HFFc6 (cell line): ENCODE data around the gene KPNB1. TPM values are rescaled to one million over a fixed set of nuclear protein-coding genes. Genes with fewer than 3 reads are reported as not detected.

Experiments
- DNase-seq: peaks from one replicate; pipeline ENCODE4 v3.0.0-alpha.2; 2018
- H3K27ac Mint-ChIP-seq: 2 replicates; pipeline ENCODE4 v1.8.0; 2020; ENCODE audit warnings: mild to moderate bottlenecking, mixed read lengths
- H3K27me3 Mint-ChIP-seq: 2 replicates; pipeline ENCODE4 v1.8.0; 2021; ENCODE audit warnings: mild to moderate bottlenecking, moderate library complexity, mixed read lengths; ENCODE audit not compliant: insufficient read depth
- H3K36me3 Mint-ChIP-seq: 2 replicates; pipeline ENCODE4 v1.8.0; 2021; ENCODE audit warnings: low read depth, mixed read lengths
- H3K4me1 Mint-ChIP-seq: 2 replicates; pipeline ENCODE4 v1.8.0; 2020; ENCODE audit warnings: low read depth, mixed read lengths
- H3K4me3 Mint-ChIP-seq: 2 replicates; pipeline ENCODE4 v1.8.0; 2020; ENCODE audit warnings: mild to moderate bottlenecking, moderate library complexity, mixed read lengths
- H3K9me3 Mint-ChIP-seq: 2 replicates; pipeline ENCODE4 v1.8.0; 2020; ENCODE audit warnings: mild to moderate bottlenecking, mixed read lengths
- total RNA-seq, 6 experiments: library from RNA; stranded (reverse); fragmentation: NEBNext Ultra II Directional; extraction: Animal tissue kit (Norgen Biotek cat#: 25700); gene quantifications; 2 replicates in 1 of 6; 3 replicates in 5 of 6; pipeline ENCODE4 v1.2.3, GENCODE V29; 2021
- TF ChIP-seq, protein P1 (sequence below): fragments of 200-600 bp; sonication (generic); IDR thresholded peaks from 2 replicates; pipeline ENCODE4 v1.5.0; 2021; ENCODE audit warnings: antibody characterized with exemption, mild to moderate bottlenecking

The KPNB1 gene
- total RNA-seq, 6 experiments from 2014 or later = 439 to 580 (median 549) TPM

DNA sequence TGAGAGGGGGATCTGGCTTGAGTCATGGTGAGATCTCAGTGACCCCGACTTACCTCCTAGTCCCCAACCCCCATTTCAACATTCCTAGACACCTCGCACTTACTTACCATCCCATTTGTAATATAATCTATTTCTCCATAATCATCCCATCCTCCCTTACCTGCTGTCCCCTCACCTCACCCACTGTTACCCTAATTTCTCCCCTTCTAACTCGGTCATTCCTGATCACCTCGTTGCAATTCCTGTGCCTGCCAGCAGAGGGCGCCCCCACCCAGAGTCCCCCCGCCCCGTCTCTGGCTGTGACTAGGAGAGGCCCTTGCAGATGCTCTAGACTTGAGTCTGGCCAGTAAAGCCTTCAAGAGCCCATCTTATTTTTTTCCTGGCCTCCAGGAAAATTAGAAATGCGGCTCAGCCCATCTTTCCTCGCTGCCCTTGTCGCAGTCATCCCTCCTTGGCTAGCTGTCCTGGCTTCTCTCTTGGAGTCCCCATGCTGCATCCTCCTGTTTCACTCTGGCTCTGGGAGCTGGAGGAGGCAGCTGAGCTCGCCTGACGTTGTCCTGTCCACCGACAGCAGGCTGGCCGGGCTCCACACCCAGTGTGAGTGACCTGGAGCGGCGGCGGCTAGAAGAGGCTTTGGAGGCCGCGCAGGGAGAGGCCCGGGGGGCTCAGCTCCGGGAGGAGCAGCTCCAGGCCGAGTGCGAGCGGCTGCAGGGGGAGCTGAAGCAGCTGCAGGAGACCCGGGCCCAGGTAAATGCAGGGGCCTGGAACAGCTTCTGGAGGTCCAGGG is 49.2 kb downstream of the KPNB1 start:
- Mint-ChIP-seq H3K36me3 (peaks cover 4% of the 10 kb centered on the region; the same call in 1 of the 2 replicates), H3K27me3 (peaks cover 9% of the 10 kb centered on the region), H3K4me1 (peaks cover 6% of the 10 kb centered on the region), H3K4me3 (no peak overlapping the region), H3K27ac (no peak overlapping the region), H3K9me3 (no peaks in the 10 kb centered on the region)
- peak; percentile 37 for DNase-seq
- TF ChIP-seq, protein P1, sequence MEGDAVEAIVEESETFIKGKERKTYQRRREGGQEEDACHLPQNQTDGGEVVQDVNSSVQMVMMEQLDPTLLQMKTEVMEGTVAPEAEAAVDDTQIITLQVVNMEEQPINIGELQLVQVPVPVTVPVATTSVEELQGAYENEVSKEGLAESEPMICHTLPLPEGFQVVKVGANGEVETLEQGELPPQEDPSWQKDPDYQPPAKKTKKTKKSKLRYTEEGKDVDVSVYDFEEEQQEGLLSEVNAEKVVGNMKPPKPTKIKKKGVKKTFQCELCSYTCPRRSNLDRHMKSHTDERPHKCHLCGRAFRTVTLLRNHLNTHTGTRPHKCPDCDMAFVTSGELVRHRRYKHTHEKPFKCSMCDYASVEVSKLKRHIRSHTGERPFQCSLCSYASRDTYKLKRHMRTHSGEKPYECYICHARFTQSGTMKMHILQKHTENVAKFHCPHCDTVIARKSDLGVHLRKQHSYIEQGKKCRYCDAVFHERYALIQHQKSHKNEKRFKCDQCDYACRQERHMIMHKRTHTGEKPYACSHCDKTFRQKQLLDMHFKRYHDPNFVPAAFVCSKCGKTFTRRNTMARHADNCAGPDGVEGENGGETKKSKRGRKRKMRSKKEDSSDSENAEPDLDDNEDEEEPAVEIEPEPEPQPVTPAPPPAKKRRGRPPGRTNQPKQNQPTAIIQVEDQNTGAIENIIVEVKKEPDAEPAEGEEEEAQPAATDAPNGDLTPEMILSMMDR = peak; percentile 99

DNA sequence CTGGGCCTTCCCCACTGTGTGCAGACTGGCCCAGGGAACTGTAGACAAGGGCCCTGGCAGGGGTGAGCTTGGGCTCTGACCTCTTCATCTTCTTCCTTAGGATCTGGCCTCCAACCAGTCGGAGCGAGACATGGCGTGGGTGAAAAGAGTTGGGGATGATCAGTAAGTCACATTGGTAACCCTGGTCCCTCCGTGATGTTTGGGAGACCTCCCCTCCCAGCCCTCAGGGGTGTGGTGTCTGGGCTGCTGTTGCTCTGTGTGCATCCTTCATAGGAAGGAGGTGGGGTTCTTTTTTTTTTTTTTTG is 49.8 kb downstream of the KPNB1 start:
- no peak for DNase-seq
- Mint-ChIP-seq H3K27ac (no peak overlapping the region), H3K9me3 (no peaks in the 10 kb centered on the region), H3K4me3 (no peak overlapping the region), H3K36me3 (peaks cover 4% of the 10 kb centered on the region; the same call in 1 of the 2 replicates), H3K27me3 (peaks cover 9% of the 10 kb centered on the region), H3K4me1 (peaks cover 6% of the 10 kb centered on the region)
- TF ChIP-seq, protein P1 = no peak

- Mint-ChIP-seq H3K27ac (no peak overlapping the region), H3K4me3 (no peak overlapping the region), H3K4me1 (peaks cover 6% of the 10 kb centered on the region), H3K27me3 (peaks cover 14% of the 10 kb centered on the region), H3K9me3 (no peaks in the 10 kb centered on the region), H3K36me3 (peaks cover 4% of the 10 kb centered on the region; the same call in 1 of the 2 replicates)
- TF ChIP-seq, protein P1 = no peak
- no peak for DNase-seq
Observed at GRCh38 chr17:47700471-47701449, 51.0 kb downstream of the KPNB1 start.

DNA sequence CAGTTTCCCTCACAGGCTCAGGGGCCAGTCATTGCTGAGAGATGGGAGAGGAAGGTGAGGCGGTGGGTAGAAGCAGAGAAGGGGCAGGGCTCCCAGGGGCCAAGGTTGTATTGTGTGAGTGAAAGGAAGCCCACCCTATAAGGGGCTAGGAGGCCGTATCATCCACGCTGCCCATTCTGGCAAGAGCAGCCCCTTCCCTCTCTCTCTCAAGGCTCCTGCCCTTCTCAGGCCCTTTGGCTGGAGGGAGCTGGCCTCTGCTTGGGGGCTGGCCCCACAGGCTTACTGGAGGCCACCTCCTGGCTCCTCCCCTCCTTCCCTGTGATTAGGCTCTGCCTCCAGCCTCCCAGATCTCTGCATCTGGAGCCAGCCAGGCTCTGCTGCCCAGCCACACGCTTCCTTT is 51.9 kb downstream of the KPNB1 start:
- Mint-ChIP-seq H3K27me3 (peaks cover 11% of the 10 kb centered on the region), H3K36me3 (peaks cover 4% of the 10 kb centered on the region; the same call in 1 of the 2 replicates)

GRCh38 chr17:47702391-47702995 is 52.8 kb downstream of the KPNB1 start:
- peaks cover 21% of the 10 kb centered on the region for H3K4me1 Mint-ChIP-seq
- DNase-seq = no peak
- H3K36me3 Mint-ChIP-seq = peaks cover 4% of the 10 kb centered on the region; the same call in 1 of the 2 replicates
- H3K27ac Mint-ChIP-seq = no peak overlapping the region
- TF ChIP-seq, protein P1 = no peak
- no peak overlapping the region for H3K4me3 Mint-ChIP-seq
- H3K27me3 Mint-ChIP-seq = peaks cover 11% of the 10 kb centered on the region
- H3K9me3 Mint-ChIP-seq = no peaks in the 10 kb centered on the region

More for the DNA sequence above, 51.9 kb downstream of the KPNB1 start:
- Mint-ChIP-seq H3K4me3 (no peak overlapping the region), H3K27ac (no peak overlapping the region), H3K9me3 (no peaks in the 10 kb centered on the region), H3K4me1 (peaks cover 12% of the 10 kb centered on the region)
- TF ChIP-seq, protein P1 = no peak
- DNase-seq = no peak
